H9 (cell line): Measurements from ENCODE around the gene CSF1R. TPM values are rescaled to one million over a fixed set of nuclear protein-coding genes. Genes with fewer than 3 reads are reported as not detected.

Experiments
- DNase-seq: peaks from one replicate; pipeline ENCODE4 v3.0.0-alpha.2; 2017
- H2AFZ ChIP-seq: one replicate; pipeline ENCODE4 v1.6.1; 2013; ENCODE audit warnings: mild to moderate bottlenecking, low read length, control low read depth, moderate library complexity
- H2AK5ac ChIP-seq: 2 replicates; pipeline ENCODE4 v1.6.1; 2013; ENCODE audit warnings: low read length, control low read depth, mixed read lengths; ENCODE audit not compliant: insufficient read length
- H2BK120ac ChIP-seq: one replicate; pipeline ENCODE4 v1.6.1; 2013; ENCODE audit warnings: low read depth, mild to moderate bottlenecking, low read length, control low read depth, inconsistent platforms; ENCODE audit not compliant: poor library complexity, severe bottlenecking
- H2BK12ac ChIP-seq: 2 replicates; pipeline ENCODE4 v1.6.1; 2013; ENCODE audit warnings: low read length, control low read depth, mixed read lengths, low read depth; ENCODE audit not compliant: insufficient read length
- H2BK15ac ChIP-seq: 2 replicates; pipeline ENCODE4 v1.6.1; 2013; ENCODE audit warnings: low read depth, low read length, control low read depth
- H2BK20ac ChIP-seq: one replicate; pipeline ENCODE4 v1.6.1; 2013; ENCODE audit warnings: low read depth, mild to moderate bottlenecking, low read length, control low read depth, inconsistent platforms; ENCODE audit not compliant: poor library complexity, severe bottlenecking
- H2BK5ac ChIP-seq: 2 replicates; pipeline ENCODE4 v1.6.1; 2013; ENCODE audit warnings: low read length, control low read depth, mixed read lengths; ENCODE audit not compliant: insufficient read length
- H3K14ac ChIP-seq: 2 replicates; pipeline ENCODE4 v1.6.1; 2013; ENCODE audit warnings: low read length, control low read depth; ENCODE audit not compliant: insufficient read depth
- H3K18ac ChIP-seq: 2 replicates; pipeline ENCODE4 v1.6.1; 2013; ENCODE audit warnings: low read depth, mild to moderate bottlenecking, mixed read lengths, low read length, control low read depth; ENCODE audit not compliant: insufficient read length
- H3K23ac ChIP-seq: 2 replicates; pipeline ENCODE4 v1.6.1; 2013; ENCODE audit warnings: low read length, control low read depth, mixed read lengths, low read depth; ENCODE audit not compliant: insufficient read length
- H3K23me2 ChIP-seq: 2 replicates; pipeline ENCODE4 v1.6.1; 2013; ENCODE audit warnings: low read depth, mild to moderate bottlenecking, mixed read lengths, low read length, control low read depth; ENCODE audit not compliant: insufficient read length, poor library complexity, severe bottlenecking
- H3K27ac ChIP-seq: 2 replicates; pipeline ENCODE4 v1.5.1; 2013; ENCODE audit warnings: low read length, control low read depth, mixed read lengths, low read depth; ENCODE audit not compliant: insufficient read length
- H3K27me3 ChIP-seq: 2 replicates; pipeline ENCODE4 v1.6.1; 2013; ENCODE audit warnings: low read length, control low read depth, inconsistent platforms; ENCODE audit not compliant: insufficient read depth
- H3K4ac ChIP-seq: 2 replicates; pipeline ENCODE4 v1.6.1; 2013; ENCODE audit warnings: low read depth, mild to moderate bottlenecking, control low read depth, inconsistent platforms, low read length, moderate library complexity
- H3K4me1 ChIP-seq: 2 replicates; pipeline ENCODE4 v1.6.1; 2013; ENCODE audit warnings: low read length, control low read depth, inconsistent platforms; ENCODE audit not compliant: insufficient read depth
- H3K4me2 ChIP-seq: 2 replicates; pipeline ENCODE4 v1.6.1; 2013; ENCODE audit warnings: low read length, control low read depth, mixed read lengths; ENCODE audit not compliant: insufficient read length, insufficient read depth
- H3K56ac ChIP-seq: 2 replicates; pipeline ENCODE4 v1.6.1; 2013; ENCODE audit warnings: low read depth, mild to moderate bottlenecking, mixed read lengths, low read length, control low read depth; ENCODE audit not compliant: insufficient read length
- H3K79me1 ChIP-seq: 2 replicates; pipeline ENCODE4 v1.6.1; 2013; ENCODE audit warnings: low read depth, mild to moderate bottlenecking, moderate library complexity, low read length, control low read depth, inconsistent platforms; ENCODE audit not compliant: insufficient read depth, poor library complexity, severe bottlenecking
- H3K79me2 ChIP-seq: 2 replicates; pipeline ENCODE4 v1.6.1; 2013; ENCODE audit warnings: low read length, control low read depth, inconsistent platforms; ENCODE audit not compliant: insufficient read depth
- H3K9ac ChIP-seq: 2 replicates; pipeline ENCODE4 v1.6.1; 2013; ENCODE audit warnings: low read length, control low read depth, mixed read lengths; ENCODE audit not compliant: insufficient read length; ENCODE audit errors: extremely low read depth
- H3K9me3 ChIP-seq: one replicate; pipeline ENCODE4 v1.6.1; 2013; ENCODE audit warnings: low read depth, low read length, inconsistent platforms; ENCODE audit not compliant: control insufficient read depth
- H3T11ph ChIP-seq: one replicate; pipeline ENCODE4 v1.6.1; 2013; ENCODE audit warnings: mild to moderate bottlenecking, low read length, control low read depth, inconsistent platforms
- H4K20me1 ChIP-seq: one replicate; pipeline ENCODE4 v1.6.1; 2013; ENCODE audit not compliant: control insufficient read depth, insufficient read length, insufficient read depth
- H4K5ac ChIP-seq: 2 replicates; pipeline ENCODE4 v1.6.1; 2013; ENCODE audit warnings: low read depth, mild to moderate bottlenecking, mixed read lengths, low read length, control low read depth; ENCODE audit not compliant: insufficient read length
- H4K8ac ChIP-seq: replicated peaks from 2 replicates; pipeline ENCODE4 v1.6.1; 2013; ENCODE audit warnings: low read length, control low read depth, mixed read lengths, low read depth; ENCODE audit not compliant: insufficient read length
- H4K91ac ChIP-seq: 2 replicates; pipeline ENCODE4 v1.6.1; 2013; ENCODE audit warnings: low read depth, mild to moderate bottlenecking, moderate library complexity, mixed read lengths, low read length, control low read depth; ENCODE audit not compliant: insufficient read length
- H3K27ac Mint-ChIP-seq, 3 experiments: 2 replicates in 2 of 3; 3 replicates in 1 of 3; pipeline ENCODE4 v1.8.0; 2020 to 2021; ENCODE audit warnings: mixed read lengths in 3 of 3, mild to moderate bottlenecking in 1 of 3, moderate library complexity in 1 of 3
- H3K27me3 Mint-ChIP-seq: 2 replicates; pipeline ENCODE4 v1.8.0; 2021; ENCODE audit warnings: low read depth, mild to moderate bottlenecking, moderate library complexity, mixed read lengths
- H3K36me3 Mint-ChIP-seq, 3 experiments: 2 replicates in 2 of 3; 3 replicates in 1 of 3; pipeline ENCODE4 v1.8.0; 2020 to 2021; ENCODE audit warnings: low read depth in 3 of 3, mixed read lengths in 3 of 3; ENCODE audit not compliant: insufficient read depth in 1 of 3
- H3K4me1 Mint-ChIP-seq, 2 experiments: 2 replicates each; pipeline ENCODE4 v1.8.0; 2020; ENCODE audit warnings: mixed read lengths in 2 of 2
- H3K4me3 Mint-ChIP-seq, 2 experiments: 2 replicates in 1 of 2; 3 replicates in 1 of 2; pipeline ENCODE4 v1.8.0; 2020 to 2021; ENCODE audit warnings: mild to moderate bottlenecking in 2 of 2, mixed read lengths in 2 of 2, moderate library complexity in 1 of 2
- H3K9me3 Mint-ChIP-seq, 2 experiments: 2 replicates in 1 of 2; 3 replicates in 1 of 2; pipeline ENCODE4 v1.8.0; 2020; ENCODE audit warnings: mild to moderate bottlenecking in 2 of 2, mixed read lengths in 2 of 2, moderate library complexity in 1 of 2
- CTCF ChIP-seq: fragments of 200-600 bp; sonication (generic); conservative IDR thresholded peaks from 3 replicates; pipeline ENCODE4 v1.8.0; 2021; ENCODE audit warnings: antibody characterized with exemption, mild to moderate bottlenecking
- WGBS: extraction: QIAGEN DNeasy Blood & Tissue Kit; methylation state at CpG from one replicate; pipeline ENCODE4 v1.1.7; 2013; ENCODE audit warnings: missing lambda C conversion rate, low lambda C conversion rate, mixed read lengths; ENCODE audit not compliant: insufficient read length; ENCODE audit errors: extremely low coverage; 5-methylcytosine and 5-hydroxymethylcytosine counted together
- total RNA-seq: library from RNA; stranded (reverse); gene quantifications from 2 replicates; pipeline ENCODE4 v1.2.1, GENCODE V29; 2021

CSF1R gene
- total RNA-seq, 1 experiment from 2014 or later = 0.13 TPM

GRCh38 chr5:150129454-150129812, 43.1 kb upstream of the CSF1R start:
- no peak for DNase-seq
- Histone ChIP-seq H2BK20ac (no peak overlapping the region), H3K23ac (no peak overlapping the region), H2BK12ac (no peak overlapping the region), H2BK5ac (no peak overlapping the region), H3K79me2 (no peaks in the 10 kb centered on the region), H3K4ac (no peak overlapping the region), H4K5ac (no peak overlapping the region), H2AK5ac (no peak overlapping the region), H3K27ac (no peak overlapping the region), H2AFZ (no peak overlapping the region), H2BK15ac (no peak overlapping the region), H4K8ac (no peak overlapping the region), H3K4me1 (no peaks in the 10 kb centered on the region), H3K14ac (no peak overlapping the region), H3K9me3 (no peaks in the 10 kb centered on the region), H3K18ac (no peak overlapping the region), H4K91ac (no peak overlapping the region), H3K4me2 (no peak overlapping the region), H3K9ac (no peak overlapping the region), H4K20me1 (no peaks in the 10 kb centered on the region), H3K79me1 (no peaks in the 10 kb centered on the region), H3K23me2 (no peaks in the 10 kb centered on the region), H3K56ac (no peak overlapping the region), H3K27me3 (no peaks in the 10 kb centered on the region), H2BK120ac (no peak overlapping the region), H3T11ph (no peak overlapping the region)
- H3K4me3 Mint-ChIP-seq = no peak overlapping the region
- H3K36me3 Mint-ChIP-seq = no peaks in the 10 kb centered on the region; a peak in 1 of 7 replicates
- no peaks in the 10 kb centered on the region for H3K9me3 Mint-ChIP-seq
- no CpG with 5 or more reads among the region's 8 CpGs for WGBS
- H3K4me1 Mint-ChIP-seq = peaks cover 31 to 32% of the 10 kb centered on the region in 2 experiments
- TF ChIP-seq CTCF = no peak
- H3K27ac Mint-ChIP-seq = no peak overlapping the region
- H3K27me3 Mint-ChIP-seq = peaks cover 66% of the 10 kb centered on the region
